Gastroesophageal sphincter (tissue), 4 donors: ENCODE data around the gene DRC7. TPM values are rescaled to one million over a fixed set of nuclear protein-coding genes. Genes with fewer than 3 reads are reported as not detected.

Experiments used
- ATAC-seq: fragments of 150-250 bp; one replicate; pipeline ENCODE4 v1.9.1; 2016; ENCODE audit warnings: mild to moderate bottlenecking, moderate library complexity
- H3K27ac ChIP-seq, 4 donors: fragments of 200-600 bp; sonication (generic) in 3 of 4; 1 replicate in 3 of 4; 2 replicates in 1 of 4; pipeline ENCODE4 v1.5.1; 2016 to 2019
- H3K27me3 ChIP-seq: fragments of 200-600 bp; sonication (generic); one replicate; pipeline ENCODE4 v1.5.1; 2019
- H3K36me3 ChIP-seq, 2 donors: fragments of 200-600 bp; sonication (generic); one replicate each; pipeline ENCODE4 v1.5.1; 2019; ENCODE audit warnings: control low read depth in 1 of 2
- H3K4me1 ChIP-seq, 3 donors: fragments of 200-600 bp; sonication (generic); 1 replicate in 2 of 3; 2 replicates in 1 of 3; pipeline ENCODE4 v1.5.1; 2016 to 2019; ENCODE audit warnings: control low read depth in 2 of 3
- H3K4me3 ChIP-seq, 2 donors: fragments of 200-600 bp; sonication (generic); one replicate each; pipeline ENCODE4 v1.5.1; 2019; ENCODE audit warnings: mild to moderate bottlenecking in 1 of 2, moderate library complexity in 1 of 2
- H3K9me3 ChIP-seq, 3 donors: fragments of 200-600 bp; sonication (generic); one replicate each; pipeline ENCODE4 v1.5.1; 2017 to 2019; ENCODE audit warnings: control low read depth in 2 of 3
- CTCF ChIP-seq, 4 experiments: fragments of 200-600 bp in 2 of 4; fragments of 450-650 bp in 2 of 4; sonication (generic) in 1 of 4; IDR thresholded peaks; one replicate each; pipeline ENCODE4 v1.5.1; 2017 to 2019; ENCODE audit warnings: antibody characterized with exemption in 4 of 4, mild to moderate bottlenecking in 2 of 4, moderate library complexity in 2 of 4
- EP300 ChIP-seq: sonication (generic); formaldehyde crosslinking; IDR thresholded peaks from one replicate; pipeline ENCODE4 v1.6.1; 2017; ENCODE audit warnings: antibody characterized with exemption, mild to moderate bottlenecking
- POLR2A ChIP-seq, 2 donors: fragments of 450-650 bp; IDR thresholded peaks; one replicate each; pipeline ENCODE4 v1.6.1; 2017; ENCODE audit warnings: antibody characterized with exemption in 2 of 2, mild to moderate bottlenecking in 2 of 2, moderate library complexity in 1 of 2
- POLR2AphosphoS5 ChIP-seq: sonication (generic); formaldehyde crosslinking; IDR thresholded peaks from one replicate; pipeline ENCODE4 v1.6.1; 2017; ENCODE audit warnings: antibody characterized with exemption
- WGBS, 2 donors: methylation state at CpG; one replicate each; pipeline ENCODE4 v1.1.5; 2018; ENCODE audit warnings: low coverage in 1 of 2; 5-methylcytosine and 5-hydroxymethylcytosine counted together
- total RNA-seq, 4 donors: library from RNA; depleted of rRNA; stranded (reverse); fragments of >200 nt; gene quantifications; one replicate each; pipeline ENCODE4 v1.1.0, GENCODE V29; 2016

Gene DRC7
- total RNA-seq, 4 donors from 2014 or later = 0.15 TPM; not detected in 3

- WGBS, 2 donors = 40 to 50% methylated on average over 1 of the region's 11 CpGs
- ATAC-seq = no peak
- H3K4me3 ChIP-seq = no peak overlapping the region
- H3K9me3 ChIP-seq = no peaks in the 10 kb centered on the region
- peaks cover 8% of the 10 kb centered on the region for H3K27me3 ChIP-seq
- H3K27ac ChIP-seq = no peak overlapping the region
- H3K36me3 ChIP-seq = no peaks in the 10 kb centered on the region
- H3K4me1 ChIP-seq = no peaks in the 10 kb centered on the region
- TF ChIP-seq EP300 (no peak), POLR2AphosphoS5 (no peak), POLR2A (IDR thresholded peaks at IDR 0.05) (no peak), CTCF (IDR thresholded peaks at IDR 0.05) (no peak)
Observed at GRCh38 chr16:57703416-57704010, 8.9 kb downstream of the DRC7 start.

- Histone ChIP-seq H3K4me1 (no peaks in the 10 kb centered on the region), H3K9me3 (no peaks in the 10 kb centered on the region), H3K4me3 (no peak overlapping the region), H3K27me3 (peaks cover 8% of the 10 kb centered on the region), H3K36me3 (no peaks in the 10 kb centered on the region), H3K27ac (no peak overlapping the region)
- ATAC-seq = no peak
- TF ChIP-seq CTCF (IDR thresholded peaks at IDR 0.05) (no peak), EP300 (no peak)
- 60 to 68% methylated on average over 10 to 11 of the region's 11 CpGs for WGBS, 2 donors
Observed at GRCh38 chr16:57704011-57704904, 9.7 kb downstream of the DRC7 start.

GRCh38 chr16:57704905-57705852 lies 10.6 kb downstream of the DRC7 start:
- WGBS, 2 donors = 78 to 92% methylated on average over 2 to 4 of the region's 4 CpGs
- H3K27me3 ChIP-seq = peaks cover 8% of the 10 kb centered on the region
- no peaks in the 10 kb centered on the region for H3K9me3 ChIP-seq
- TF ChIP-seq POLR2AphosphoS5 (no peak), CTCF (IDR thresholded peaks at IDR 0.05) (no peak), EP300 (no peak), POLR2A (IDR thresholded peaks at IDR 0.05) (no peak)
- H3K4me3 ChIP-seq = no peak overlapping the region
- H3K36me3 ChIP-seq = no peaks in the 10 kb centered on the region
- no peak for ATAC-seq
- H3K4me1 ChIP-seq = no peaks in the 10 kb centered on the region
- H3K27ac ChIP-seq = no peak overlapping the region

GRCh38 chr16:57706717-57707116 lies 12.1 kb downstream of the DRC7 start:
- no peaks in the 10 kb centered on the region for H3K36me3 ChIP-seq
- ATAC-seq = no peak
- H3K27ac ChIP-seq = no peak overlapping the region
- 86% methylated on average over 1 of the region's 1 CpG; no CpG with 5 or more reads in 1 of the 2 donors for WGBS, 2 donors
- no peak for TF ChIP-seq EP300
- no peak for TF ChIP-seq POLR2AphosphoS5
- no peak for TF ChIP-seq CTCF (IDR thresholded peaks at IDR 0.05)
- no peak for TF ChIP-seq POLR2A (IDR thresholded peaks at IDR 0.05)
- no peaks in the 10 kb centered on the region for H3K9me3 ChIP-seq
- H3K4me3 ChIP-seq = no peak overlapping the region
- peaks cover 8% of the 10 kb centered on the region for H3K27me3 ChIP-seq
- no peaks in the 10 kb centered on the region for H3K4me1 ChIP-seq
